OCI-LY3 (cell line): ENCODE results near the gene FOXO1.

Source experiments
- EZH2phosphoT487 ChIP-seq: fragments of 200-600 bp; shearing (Covaris generic); IDR thresholded peaks from 2 replicates; pipeline ENCODE4 v1.6.1; 2018; ENCODE audit warnings: antibody characterized with exemption, mixed run types, low read depth
- TF ChIP-seq, protein P1 (sequence below): fragments of 200-600, 300-600 bp; sonication (generic); IDR thresholded peaks from 2 replicates; pipeline ENCODE4 v1.5.1; 2014; ENCODE audit warnings: antibody characterized with exemption, low read length, low read depth

DNA sequence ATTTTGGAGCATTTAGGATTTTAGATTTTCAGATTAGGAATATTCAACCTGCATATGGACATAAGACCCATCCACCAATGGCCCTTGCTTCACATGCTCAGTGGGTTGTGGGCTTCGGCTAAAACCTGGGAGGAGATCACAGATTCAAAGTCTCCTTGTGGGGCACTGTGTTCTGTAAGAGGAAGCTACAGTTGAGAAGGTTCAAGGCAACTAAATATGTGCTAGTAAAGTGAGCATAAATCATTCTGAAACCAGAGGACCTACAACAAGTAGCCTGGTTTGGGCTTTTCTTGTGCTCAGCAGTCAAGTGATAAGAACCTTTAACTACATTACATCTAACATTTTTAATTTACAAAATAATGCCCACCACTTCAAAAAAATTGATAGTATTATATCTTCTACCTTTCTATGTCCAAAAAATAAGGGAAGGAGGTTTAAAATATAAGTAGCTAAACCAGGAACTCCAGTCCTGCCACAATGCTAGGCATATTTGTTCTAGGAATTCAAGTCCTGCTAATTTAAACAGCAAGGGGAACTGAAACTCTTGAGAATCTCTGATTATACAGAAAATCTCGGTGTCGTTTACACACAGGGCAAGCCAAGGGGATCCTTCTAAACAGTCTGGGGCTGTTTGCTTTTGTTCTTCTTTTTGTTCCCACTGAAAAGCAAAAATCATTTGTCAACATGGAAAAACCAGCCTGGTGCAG is 36.6 kb downstream of the FOXO1 start:
- TF ChIP-seq, protein P1, sequence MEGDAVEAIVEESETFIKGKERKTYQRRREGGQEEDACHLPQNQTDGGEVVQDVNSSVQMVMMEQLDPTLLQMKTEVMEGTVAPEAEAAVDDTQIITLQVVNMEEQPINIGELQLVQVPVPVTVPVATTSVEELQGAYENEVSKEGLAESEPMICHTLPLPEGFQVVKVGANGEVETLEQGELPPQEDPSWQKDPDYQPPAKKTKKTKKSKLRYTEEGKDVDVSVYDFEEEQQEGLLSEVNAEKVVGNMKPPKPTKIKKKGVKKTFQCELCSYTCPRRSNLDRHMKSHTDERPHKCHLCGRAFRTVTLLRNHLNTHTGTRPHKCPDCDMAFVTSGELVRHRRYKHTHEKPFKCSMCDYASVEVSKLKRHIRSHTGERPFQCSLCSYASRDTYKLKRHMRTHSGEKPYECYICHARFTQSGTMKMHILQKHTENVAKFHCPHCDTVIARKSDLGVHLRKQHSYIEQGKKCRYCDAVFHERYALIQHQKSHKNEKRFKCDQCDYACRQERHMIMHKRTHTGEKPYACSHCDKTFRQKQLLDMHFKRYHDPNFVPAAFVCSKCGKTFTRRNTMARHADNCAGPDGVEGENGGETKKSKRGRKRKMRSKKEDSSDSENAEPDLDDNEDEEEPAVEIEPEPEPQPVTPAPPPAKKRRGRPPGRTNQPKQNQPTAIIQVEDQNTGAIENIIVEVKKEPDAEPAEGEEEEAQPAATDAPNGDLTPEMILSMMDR: no peak
- no peak for TF ChIP-seq EZH2phosphoT487
